HCT116 (cell line): Measurements from ENCODE around the gene DPP9. TPM values are rescaled to one million over a fixed set of nuclear protein-coding genes. Genes with fewer than 3 reads are reported as not detected.

Experiments
- ATAC-seq: fragments of 200-7000 bp; cut with Tn5 transposase; 2 replicates; pipeline ENCODE4 v1.9.1; 2020; ENCODE audit warnings: mild to moderate bottlenecking, moderate library complexity
- BruUV-seq: library from RNA; stranded (reverse); fragments of 400-500 nt; replicated peaks from 2 replicates; lab custom pipeline; 2021; lab: Mats Ljungman, UMichigan
- CTCF ChIA-PET: fragments of 300-600 bp; sonication (Branson Sonifier 250); formaldehyde crosslinking; loops from one replicate; lab custom pipeline; 2021; ENCODE audit warnings: antibody characterized with exemption; lab: Charles Lee
- POLR2A ChIA-PET: fragments of 300-600, 350-600 bp; sonication (Branson Sonifier 250); formaldehyde crosslinking; loops from one replicate; lab custom pipeline; 2021; ENCODE audit warnings: antibody characterized with exemption; lab: Charles Lee
- RAD21 ChIA-PET, 2 experiments: fragments of 300-600 bp; sonication (Branson Sonifier 250); formaldehyde crosslinking; loops; one replicate each; lab custom pipeline; 2023; ENCODE audit warnings: low total read pairs in 2 of 2; ENCODE audit not compliant: uncharacterized antibody in 2 of 2, unreplicated experiment in 2 of 2, low non-redundant PET in 1 of 2; lab: Charles Lee
- DNase-seq: peaks from one replicate; pipeline ENCODE4 v3.0.0-alpha.2; 2010; ENCODE audit warnings: low read depth, low spot score
- H2AFZ ChIP-seq: fragments of 200-600 bp; shearing (Covaris generic), sonication (generic); 2 replicates; pipeline ENCODE4 v1.6.1; 2017; ENCODE audit warnings: low read depth, mixed run types, mixed read lengths, antibody characterized with exemption, low read length; ENCODE audit not compliant: poor library complexity, severe bottlenecking
- H3K27ac ChIP-seq: 2 replicates; pipeline ENCODE4 v1.5.1; 2012; ENCODE audit warnings: low read depth, low read length
- H3K27me3 ChIP-seq: fragments of 200-600 bp; sonication (generic); 2 replicates; pipeline ENCODE4 v1.6.1; 2016; ENCODE audit warnings: mixed run types, low read length, mixed read lengths; ENCODE audit not compliant: insufficient read depth
- H3K36me3 ChIP-seq, 2 experiments: fragments of 200-500 bp in 1 of 2; fragments of 200-600 bp in 1 of 2; sonication (Bioruptor generic) in 1 of 2; sonication (generic) in 1 of 2; 2 replicates each; pipeline versions ENCODE4 v1.5.1 to v1.6.1; 2014 to 2016; ENCODE audit warnings: low read length in 2 of 2, inconsistent platforms in 1 of 2, mixed read lengths in 1 of 2, mixed run types in 1 of 2; ENCODE audit not compliant: insufficient read depth in 2 of 2, control insufficient read depth in 1 of 2
- H3K4me1 ChIP-seq, 2 experiments: fragments of 200-600 bp in 1 of 2; sonication (generic) in 1 of 2; 2 replicates each; pipeline versions ENCODE4 v1.5.1 to v1.6.1; 2012 to 2017; ENCODE audit warnings: low read length in 2 of 2, inconsistent platforms in 1 of 2, mild to moderate bottlenecking in 1 of 2, mixed read lengths in 1 of 2, mixed run types in 1 of 2, moderate library complexity in 1 of 2; ENCODE audit not compliant: insufficient read depth in 2 of 2, control insufficient read depth in 1 of 2
- H3K4me2 ChIP-seq: fragments of 200-600 bp; sonication (generic); 2 replicates; pipeline ENCODE4 v1.6.1; 2017; ENCODE audit warnings: mixed run types, low read length, mixed read lengths
- H3K4me3 ChIP-seq, 2 experiments: fragments of 200-600 bp in 1 of 2; sonication (generic) in 1 of 2; replicated peaks in 1 of 2; 2 replicates each; pipeline ENCODE4 v1.5.1; 2011 to 2016; ENCODE audit warnings: low read length in 2 of 2, control low read depth in 1 of 2, low read depth in 1 of 2, mild to moderate bottlenecking in 1 of 2, mixed read lengths in 1 of 2, mixed run types in 1 of 2
- H3K79me2 ChIP-seq: fragments of 200-600 bp; sonication (generic); 2 replicates; pipeline ENCODE4 v1.6.1; 2017; ENCODE audit warnings: mild to moderate bottlenecking, mixed run types, low read length, moderate library complexity, mixed read lengths; ENCODE audit not compliant: insufficient read depth
- H3K9ac ChIP-seq: fragments of 200-600 bp; sonication (generic); 2 replicates; pipeline ENCODE4 v1.6.1; 2016; ENCODE audit warnings: low read length, mixed read lengths
- H3K9me2 ChIP-seq: fragments of 200-600 bp; sonication (generic), shearing (Covaris generic); 2 replicates; pipeline ENCODE4 v1.6.1; 2017; ENCODE audit warnings: mixed run types, mild to moderate bottlenecking, moderate library complexity; ENCODE audit not compliant: insufficient read depth
- H3K9me3 ChIP-seq, 2 experiments: fragments of 200-500 bp in 1 of 2; fragments of 200-600 bp in 1 of 2; sonication (Bioruptor generic) in 1 of 2; sonication (generic) in 1 of 2; 2 replicates each; pipeline ENCODE4 v1.6.1; 2014 to 2017; ENCODE audit warnings: low read length in 2 of 2, mixed read lengths in 2 of 2, inconsistent platforms in 1 of 2, low read depth in 1 of 2, mild to moderate bottlenecking in 1 of 2, mixed run types in 1 of 2, moderate library complexity in 1 of 2; ENCODE audit not compliant: control insufficient read depth in 1 of 2, insufficient read depth in 1 of 2
- H4K20me1 ChIP-seq: fragments of 200-600 bp; sonication (generic), shearing (Covaris generic); 2 replicates; pipeline ENCODE4 v1.6.1; 2017; ENCODE audit warnings: mixed run types, mild to moderate bottlenecking, moderate library complexity; ENCODE audit not compliant: insufficient read depth
- CBX3 ChIP-seq: IDR thresholded peaks from 2 replicates; pipeline ENCODE4 v1.6.1; 2012; ENCODE audit warnings: low read depth
- EGR1 ChIP-seq: IDR thresholded peaks from 2 replicates; pipeline ENCODE4 v1.6.1; 2012; ENCODE audit warnings: low read depth
- FOSL1 ChIP-seq: IDR thresholded peaks from 2 replicates; pipeline ENCODE4 v1.6.1; 2012; ENCODE audit warnings: low read depth
- SIN3A ChIP-seq: IDR thresholded peaks from 2 replicates; pipeline ENCODE4 v1.6.1; 2012; ENCODE audit warnings: low read depth
- SP1 ChIP-seq: IDR thresholded peaks from 2 replicates; pipeline ENCODE4 v1.6.1; 2012; ENCODE audit warnings: low read depth
- YY1 ChIP-seq: IDR thresholded peaks from 2 replicates; pipeline ENCODE4 v1.6.1; 2011; ENCODE audit warnings: low read length, low read depth, moderate library complexity, mild to moderate bottlenecking; ENCODE audit not compliant: insufficient replicate concordance; ENCODE audit errors: extremely low read depth
- intact Hi-C: fragments of 100-400 bp; cut with micrococcal nuclease; formaldehyde crosslinking; loops from 2 replicates; pipeline ENCODE4 v1.10.0; 2022
- total RNA-seq: library from RNA; stranded (reverse); gene quantifications from one replicate; pipeline ENCODE4 v1.2.1, GENCODE V29; 2021; ENCODE audit not compliant: unreplicated experiment
- TF ChIP-seq, protein P1 (sequence below): IDR thresholded peaks from 2 replicates; pipeline ENCODE4 v1.6.1; 2012
- TF ChIP-seq, protein P2 (sequence below): IDR thresholded peaks from 2 replicates; pipeline ENCODE4 v1.6.1; 2011; ENCODE audit warnings: mild to moderate bottlenecking, low read length, moderate library complexity; ENCODE audit not compliant: insufficient replicate concordance; ENCODE audit errors: extremely low read depth
- TF ChIP-seq, protein P3 (sequence below), 3 experiments: fragments of 200-600 bp in 1 of 3; sonication (generic) in 1 of 3; IDR thresholded peaks in 2 of 3; conservative IDR thresholded peaks in 1 of 3; 2 replicates each; pipeline ENCODE4 v1.5.1; 2012 to 2017; ENCODE audit warnings: low read depth in 2 of 3, low read length in 2 of 3, antibody characterized with exemption in 1 of 3, borderline replicate concordance in 1 of 3, control low read depth in 1 of 3, mild to moderate bottlenecking in 1 of 3, mixed read lengths in 1 of 3, mixed run types in 1 of 3, moderate library complexity in 1 of 3; ENCODE audit not compliant: insufficient read depth in 1 of 3

Gene DPP9
- total RNA-seq, 1 experiment from 2014 or later = 67.6 TPM

DNA sequence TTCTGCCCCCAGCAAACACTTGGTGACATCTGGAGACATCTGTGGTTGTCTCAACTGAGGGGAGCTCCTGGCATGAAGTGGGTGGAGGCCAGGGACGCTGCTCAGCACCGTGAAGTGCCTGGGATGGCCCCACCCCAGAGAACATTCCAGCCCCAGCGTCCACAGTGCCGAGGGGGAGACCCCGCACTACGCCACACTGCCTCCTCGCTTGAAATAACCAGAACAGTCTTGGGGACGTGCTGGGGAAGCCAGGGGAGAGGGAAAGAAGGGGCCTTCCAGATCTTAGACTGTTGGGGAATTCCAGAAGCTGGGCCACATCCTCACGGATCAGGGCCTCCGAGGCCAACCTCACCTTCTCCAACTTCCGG lies 4.2 kb downstream of the DPP9 start:
- no peaks in the 10 kb centered on the region for H4K20me1 ChIP-seq
- no peak overlapping the region for H3K4me2 ChIP-seq
- TF ChIP-seq YY1 = no peak
- TF ChIP-seq, protein P1, sequence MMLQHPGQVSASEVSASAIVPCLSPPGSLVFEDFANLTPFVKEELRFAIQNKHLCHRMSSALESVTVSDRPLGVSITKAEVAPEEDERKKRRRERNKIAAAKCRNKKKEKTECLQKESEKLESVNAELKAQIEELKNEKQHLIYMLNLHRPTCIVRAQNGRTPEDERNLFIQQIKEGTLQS = no peak
- TF ChIP-seq SIN3A = no peak
- TF ChIP-seq FOSL1 = no peak
- no peak for TF ChIP-seq SP1
- no peak for TF ChIP-seq EGR1
- TF ChIP-seq CBX3 = no peak
- TF ChIP-seq, protein P2, sequence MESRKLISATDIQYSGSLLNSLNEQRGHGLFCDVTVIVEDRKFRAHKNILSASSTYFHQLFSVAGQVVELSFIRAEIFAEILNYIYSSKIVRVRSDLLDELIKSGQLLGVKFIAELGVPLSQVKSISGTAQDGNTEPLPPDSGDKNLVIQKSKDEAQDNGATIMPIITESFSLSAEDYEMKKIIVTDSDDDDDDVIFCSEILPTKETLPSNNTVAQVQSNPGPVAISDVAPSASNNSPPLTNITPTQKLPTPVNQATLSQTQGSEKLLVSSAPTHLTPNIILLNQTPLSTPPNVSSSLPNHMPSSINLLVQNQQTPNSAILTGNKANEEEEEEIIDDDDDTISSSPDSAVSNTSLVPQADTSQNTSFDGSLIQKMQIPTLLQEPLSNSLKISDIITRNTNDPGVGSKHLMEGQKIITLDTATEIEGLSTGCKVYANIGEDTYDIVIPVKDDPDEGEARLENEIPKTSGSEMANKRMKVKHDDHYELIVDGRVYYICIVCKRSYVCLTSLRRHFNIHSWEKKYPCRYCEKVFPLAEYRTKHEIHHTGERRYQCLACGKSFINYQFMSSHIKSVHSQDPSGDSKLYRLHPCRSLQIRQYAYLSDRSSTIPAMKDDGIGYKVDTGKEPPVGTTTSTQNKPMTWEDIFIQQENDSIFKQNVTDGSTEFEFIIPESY = no peak
- TF ChIP-seq, protein P3, sequence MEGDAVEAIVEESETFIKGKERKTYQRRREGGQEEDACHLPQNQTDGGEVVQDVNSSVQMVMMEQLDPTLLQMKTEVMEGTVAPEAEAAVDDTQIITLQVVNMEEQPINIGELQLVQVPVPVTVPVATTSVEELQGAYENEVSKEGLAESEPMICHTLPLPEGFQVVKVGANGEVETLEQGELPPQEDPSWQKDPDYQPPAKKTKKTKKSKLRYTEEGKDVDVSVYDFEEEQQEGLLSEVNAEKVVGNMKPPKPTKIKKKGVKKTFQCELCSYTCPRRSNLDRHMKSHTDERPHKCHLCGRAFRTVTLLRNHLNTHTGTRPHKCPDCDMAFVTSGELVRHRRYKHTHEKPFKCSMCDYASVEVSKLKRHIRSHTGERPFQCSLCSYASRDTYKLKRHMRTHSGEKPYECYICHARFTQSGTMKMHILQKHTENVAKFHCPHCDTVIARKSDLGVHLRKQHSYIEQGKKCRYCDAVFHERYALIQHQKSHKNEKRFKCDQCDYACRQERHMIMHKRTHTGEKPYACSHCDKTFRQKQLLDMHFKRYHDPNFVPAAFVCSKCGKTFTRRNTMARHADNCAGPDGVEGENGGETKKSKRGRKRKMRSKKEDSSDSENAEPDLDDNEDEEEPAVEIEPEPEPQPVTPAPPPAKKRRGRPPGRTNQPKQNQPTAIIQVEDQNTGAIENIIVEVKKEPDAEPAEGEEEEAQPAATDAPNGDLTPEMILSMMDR (IDR thresholded peaks at IDR 0.05 in 2 of 3, conservative IDR thresholded peaks at IDR 0.05 in 1 of 3; ENCODE audit: borderline replicate concordance in 1 of 3, insufficient read depth in 1 of 3, low read depth in 2 of 3, low read length in 2 of 3) = no peak
- peaks cover 65% of the 10 kb centered on the region for H3K79me2 ChIP-seq
- ChIA-PET CTCF (no interaction called here), POLR2A (no interaction called here), RAD21 (no interaction called here)
- no peaks in the 10 kb centered on the region for H3K9me2 ChIP-seq
- DNase-seq (no peak), ATAC-seq (no peak)
- H3K27me3 ChIP-seq = no peaks in the 10 kb centered on the region
- H3K9ac ChIP-seq = no peak overlapping the region
- intact Hi-C loops = no loop called here
- H3K9me3 ChIP-seq = no peaks in the 10 kb centered on the region
- H3K4me1 ChIP-seq = peaks cover 12 to 33% of the 10 kb centered on the region in 2 experiments
- no peak overlapping the region for H3K4me3 ChIP-seq
- H3K27ac ChIP-seq = no peak overlapping the region
- peaks cover 17 to 50% of the 10 kb centered on the region in 2 experiments; a peak in 3 of 4 replicates for H3K36me3 ChIP-seq
- H2AFZ ChIP-seq = no peak overlapping the region
- BruUV-seq = no TSS peak
